Uterus (tissue), 2 donors: Measurements from ENCODE around the gene STRBP.

Experiments
- POLR2A ChIP-seq, 2 donors: fragments of 450-650 bp; IDR thresholded peaks; one replicate each; pipeline ENCODE4 v1.6.1; 2016; ENCODE audit warnings: antibody characterized with exemption in 2 of 2, mild to moderate bottlenecking in 1 of 2, moderate library complexity in 1 of 2
- TF ChIP-seq, protein P1 (sequence below), 4 experiments: fragments of 200-600 bp in 2 of 4; fragments of 450-650 bp in 2 of 4; sonication (generic) in 2 of 4; IDR thresholded peaks; one replicate each; pipeline ENCODE4 v1.5.1; 2016 to 2019; ENCODE audit warnings: antibody characterized with exemption in 4 of 4, mild to moderate bottlenecking in 2 of 4, moderate library complexity in 1 of 4

DNA sequence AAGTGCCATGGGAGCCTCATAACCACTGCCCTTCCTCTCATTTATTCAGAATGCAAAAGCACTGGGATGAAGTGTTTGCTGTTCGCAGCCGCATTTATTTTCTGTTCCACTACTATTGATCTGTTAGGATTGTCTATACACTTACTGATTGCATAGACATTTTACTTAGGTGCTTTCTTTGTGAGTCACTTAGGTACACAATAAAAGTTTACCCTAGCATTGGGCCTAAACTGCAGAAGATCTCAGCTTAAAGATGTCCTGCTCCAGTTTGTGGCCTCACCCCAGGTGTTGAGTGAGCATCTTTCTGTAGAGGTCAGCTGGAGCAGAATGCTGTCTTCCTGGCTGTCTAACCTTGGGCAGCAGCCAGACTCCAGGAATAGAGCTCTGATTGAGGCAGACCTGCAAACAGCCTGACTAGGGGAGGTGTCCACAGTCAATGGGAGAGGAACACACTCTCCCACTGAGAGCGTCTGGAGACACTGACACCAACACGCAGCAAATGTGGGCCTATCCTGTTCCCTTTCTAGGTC, 181.0 kb downstream of the STRBP start:
- TF ChIP-seq, protein P1, sequence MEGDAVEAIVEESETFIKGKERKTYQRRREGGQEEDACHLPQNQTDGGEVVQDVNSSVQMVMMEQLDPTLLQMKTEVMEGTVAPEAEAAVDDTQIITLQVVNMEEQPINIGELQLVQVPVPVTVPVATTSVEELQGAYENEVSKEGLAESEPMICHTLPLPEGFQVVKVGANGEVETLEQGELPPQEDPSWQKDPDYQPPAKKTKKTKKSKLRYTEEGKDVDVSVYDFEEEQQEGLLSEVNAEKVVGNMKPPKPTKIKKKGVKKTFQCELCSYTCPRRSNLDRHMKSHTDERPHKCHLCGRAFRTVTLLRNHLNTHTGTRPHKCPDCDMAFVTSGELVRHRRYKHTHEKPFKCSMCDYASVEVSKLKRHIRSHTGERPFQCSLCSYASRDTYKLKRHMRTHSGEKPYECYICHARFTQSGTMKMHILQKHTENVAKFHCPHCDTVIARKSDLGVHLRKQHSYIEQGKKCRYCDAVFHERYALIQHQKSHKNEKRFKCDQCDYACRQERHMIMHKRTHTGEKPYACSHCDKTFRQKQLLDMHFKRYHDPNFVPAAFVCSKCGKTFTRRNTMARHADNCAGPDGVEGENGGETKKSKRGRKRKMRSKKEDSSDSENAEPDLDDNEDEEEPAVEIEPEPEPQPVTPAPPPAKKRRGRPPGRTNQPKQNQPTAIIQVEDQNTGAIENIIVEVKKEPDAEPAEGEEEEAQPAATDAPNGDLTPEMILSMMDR (IDR thresholded peaks at IDR 0.05): no peak
- TF ChIP-seq POLR2A (IDR thresholded peaks at IDR 0.05): no peak
